HG02763 (cell line): ENCODE data around the gene SHF.
"Not testable (repeated sequence)": the region's sequence is repeated elsewhere in the genome, so short reads cannot be mapped to it uniquely, and the experiment has no call there.

Experiments used
- ATAC-seq: cut with Tn5 transposase; IDR thresholded peaks from one replicate; pipeline ENCODE4 v1.9.1; 2021; ENCODE audit warnings: mild to moderate bottlenecking, moderate library complexity; ENCODE audit not compliant: unreplicated experiment

The SHF gene

DNA sequence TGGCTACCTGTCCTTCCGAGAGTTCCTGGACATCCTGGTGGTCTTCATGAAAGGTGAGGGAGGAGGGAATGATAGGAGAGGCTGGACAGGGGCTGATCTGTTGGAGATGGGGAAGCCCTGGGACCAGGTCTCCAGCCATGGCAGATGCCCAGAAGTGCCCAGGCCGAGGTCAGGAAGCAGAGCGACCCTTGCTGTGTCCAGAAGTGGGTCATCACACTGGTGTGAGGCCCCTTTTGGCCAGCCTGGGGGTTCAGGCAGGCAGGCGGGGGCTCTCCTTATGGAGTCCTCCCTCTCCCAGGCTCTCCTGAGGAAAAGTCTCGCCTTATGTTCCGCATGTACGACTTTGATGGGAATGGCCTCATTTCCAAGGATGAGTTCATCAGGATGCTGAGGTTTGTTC is 40.2 kb downstream of the SHF start:
- ATAC-seq: no peak

DNA sequence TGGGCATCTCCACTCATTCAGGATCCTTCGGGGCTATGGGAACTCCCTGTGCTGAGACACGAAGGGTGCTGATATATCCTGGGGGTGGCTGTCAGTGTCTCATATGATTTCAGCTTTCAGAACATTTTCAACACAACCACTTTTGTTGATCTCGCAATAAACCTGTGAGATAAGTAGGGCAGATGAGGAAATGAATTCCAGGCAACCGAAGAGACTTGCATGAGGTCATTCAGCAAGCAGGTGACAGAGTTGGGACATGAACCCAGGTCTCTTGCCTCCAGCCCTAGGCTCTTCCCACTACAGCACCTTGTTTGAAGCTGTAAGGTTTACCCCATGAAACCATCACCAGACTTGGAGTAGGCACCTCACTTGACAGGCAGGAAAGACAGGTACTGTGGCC is 41.4 kb downstream of the SHF start:
- ATAC-seq: no peak

DNA sequence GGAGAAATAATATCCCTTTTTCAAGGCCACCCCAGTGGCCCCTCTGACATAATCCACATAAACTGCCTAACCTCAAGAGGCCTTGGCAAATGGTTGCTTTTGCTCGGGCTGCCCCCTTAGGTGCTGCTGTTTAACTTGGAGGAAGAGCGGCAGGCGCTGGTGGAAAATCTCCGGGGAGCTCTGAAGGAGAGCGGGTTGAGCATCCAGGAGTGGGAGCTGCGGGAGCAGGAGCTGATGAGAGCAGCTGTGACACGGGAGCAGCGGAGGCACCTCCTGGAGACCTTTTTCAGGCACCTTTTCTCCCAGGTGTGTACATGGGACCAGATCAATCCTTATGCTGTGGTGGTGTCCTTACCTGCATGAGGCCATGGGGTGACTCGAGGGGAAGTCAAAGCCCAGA is 43.0 kb downstream of the SHF start:
- ATAC-seq: no peak

DNA sequence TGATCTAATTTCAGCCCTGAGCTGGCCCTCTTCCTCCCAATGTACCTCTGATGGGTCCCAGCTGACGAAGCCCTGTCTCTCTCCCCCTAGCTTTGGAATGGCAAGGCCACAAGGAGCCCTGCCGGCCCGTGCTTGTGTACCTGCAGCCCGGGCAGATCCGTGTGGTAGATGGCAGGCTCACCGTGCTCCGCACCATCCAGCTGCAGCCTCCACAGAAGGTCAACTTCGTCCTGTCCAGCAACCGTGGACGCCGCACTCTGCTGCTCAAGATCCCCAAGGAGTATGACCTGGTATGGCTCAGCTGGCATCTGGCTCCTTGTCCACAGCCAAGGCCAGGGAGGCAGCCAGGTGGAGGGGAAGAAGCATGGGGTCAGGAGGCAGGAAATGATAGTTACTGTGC is 43.8 kb downstream of the SHF start:
- no peak for ATAC-seq

DNA sequence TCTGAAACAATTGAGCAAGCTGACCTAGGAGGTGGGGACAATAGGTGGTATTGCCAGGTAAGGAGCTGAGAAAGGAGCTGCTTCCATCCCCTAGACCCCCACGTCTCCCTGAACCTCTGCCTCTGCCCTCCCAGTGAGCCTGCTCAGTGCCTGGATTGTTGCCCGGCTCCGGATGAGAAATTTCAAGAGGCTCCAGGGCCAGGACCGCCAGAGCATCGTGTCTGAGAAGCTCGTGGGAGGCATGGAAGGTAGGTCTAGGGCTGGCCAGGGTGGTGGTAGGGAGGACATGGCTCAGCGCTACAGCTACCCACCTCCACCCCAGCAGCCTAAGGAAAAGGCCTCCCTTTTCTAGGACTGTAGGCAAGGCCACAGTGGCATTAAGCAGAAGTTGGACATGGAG is 44.7 kb downstream of the SHF start:
- ATAC-seq: no peak

DNA sequence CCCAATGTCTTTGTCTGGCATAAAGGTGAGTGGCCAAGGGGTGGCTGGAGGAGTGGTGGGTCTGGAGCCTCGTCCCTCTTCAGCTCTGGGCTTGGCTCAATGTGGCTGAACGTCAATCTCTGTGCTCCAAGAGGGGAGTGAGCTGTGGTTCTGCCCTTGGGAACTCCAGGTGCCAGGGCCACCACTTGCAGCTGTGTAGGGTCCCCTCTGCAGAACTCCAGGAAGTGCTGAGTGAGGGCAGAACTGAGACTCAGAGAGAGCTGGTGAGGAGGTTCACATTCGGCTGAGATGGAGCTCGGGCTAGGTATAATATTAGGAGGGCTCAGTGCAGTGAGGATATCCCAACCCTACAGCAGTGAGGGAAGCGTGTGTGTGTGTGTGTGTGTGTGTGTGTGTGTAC is 46.4 kb downstream of the SHF start:
- no peak for ATAC-seq

DNA sequence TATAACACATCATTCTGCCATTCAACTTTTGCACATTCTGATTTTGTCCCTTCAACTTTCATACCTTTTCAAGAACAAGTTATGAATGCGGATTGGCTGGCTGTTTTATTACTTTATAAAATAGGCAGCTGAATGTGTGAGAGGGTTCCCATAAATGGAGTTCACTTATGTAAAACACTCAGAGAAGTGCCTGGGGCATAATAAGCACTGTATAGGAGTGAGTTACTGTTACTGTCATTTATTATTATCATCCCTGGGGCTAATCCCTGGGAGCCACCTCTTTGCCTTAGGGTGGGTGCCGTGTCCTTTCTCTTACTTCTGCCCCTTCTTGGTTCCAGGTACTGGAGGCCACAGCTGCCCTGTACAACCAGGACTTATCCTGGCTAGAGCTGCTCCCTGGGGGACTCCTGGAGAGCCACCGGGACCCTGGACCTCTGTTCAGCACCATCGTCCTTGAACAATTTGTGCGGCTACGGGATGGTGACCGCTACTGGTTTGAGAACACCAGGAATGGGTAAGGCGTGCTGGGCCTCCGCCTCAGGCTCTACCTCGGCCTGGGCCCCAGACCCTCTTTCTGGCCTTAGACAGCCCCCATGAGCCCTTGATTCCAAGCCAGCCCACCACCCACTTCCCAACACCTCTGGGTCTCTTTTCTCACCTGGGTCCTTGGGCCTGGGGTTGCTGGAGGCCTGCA is 47.1 kb downstream of the SHF start:
- ATAC-seq: no peak

DNA sequence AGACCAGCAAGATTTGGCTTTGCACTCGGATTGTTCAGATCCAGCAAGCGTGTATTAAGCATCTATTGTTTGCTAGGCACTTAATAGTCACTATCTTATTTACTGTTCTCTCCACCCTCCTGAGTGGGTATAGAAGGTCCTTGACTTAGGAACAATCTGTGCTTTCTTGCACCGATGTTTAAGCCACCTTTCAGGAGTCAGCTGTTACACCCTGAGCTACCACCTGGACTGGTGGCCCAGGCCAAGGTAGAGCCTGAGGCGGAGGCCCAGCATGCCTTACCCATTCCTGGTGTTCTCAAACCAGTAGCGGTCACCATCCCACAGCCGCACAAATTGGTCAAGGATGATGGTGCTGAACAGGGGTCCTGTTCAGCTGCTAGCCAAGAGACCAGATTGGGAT is 48.0 kb downstream of the SHF start:
- no peak for ATAC-seq

DNA sequence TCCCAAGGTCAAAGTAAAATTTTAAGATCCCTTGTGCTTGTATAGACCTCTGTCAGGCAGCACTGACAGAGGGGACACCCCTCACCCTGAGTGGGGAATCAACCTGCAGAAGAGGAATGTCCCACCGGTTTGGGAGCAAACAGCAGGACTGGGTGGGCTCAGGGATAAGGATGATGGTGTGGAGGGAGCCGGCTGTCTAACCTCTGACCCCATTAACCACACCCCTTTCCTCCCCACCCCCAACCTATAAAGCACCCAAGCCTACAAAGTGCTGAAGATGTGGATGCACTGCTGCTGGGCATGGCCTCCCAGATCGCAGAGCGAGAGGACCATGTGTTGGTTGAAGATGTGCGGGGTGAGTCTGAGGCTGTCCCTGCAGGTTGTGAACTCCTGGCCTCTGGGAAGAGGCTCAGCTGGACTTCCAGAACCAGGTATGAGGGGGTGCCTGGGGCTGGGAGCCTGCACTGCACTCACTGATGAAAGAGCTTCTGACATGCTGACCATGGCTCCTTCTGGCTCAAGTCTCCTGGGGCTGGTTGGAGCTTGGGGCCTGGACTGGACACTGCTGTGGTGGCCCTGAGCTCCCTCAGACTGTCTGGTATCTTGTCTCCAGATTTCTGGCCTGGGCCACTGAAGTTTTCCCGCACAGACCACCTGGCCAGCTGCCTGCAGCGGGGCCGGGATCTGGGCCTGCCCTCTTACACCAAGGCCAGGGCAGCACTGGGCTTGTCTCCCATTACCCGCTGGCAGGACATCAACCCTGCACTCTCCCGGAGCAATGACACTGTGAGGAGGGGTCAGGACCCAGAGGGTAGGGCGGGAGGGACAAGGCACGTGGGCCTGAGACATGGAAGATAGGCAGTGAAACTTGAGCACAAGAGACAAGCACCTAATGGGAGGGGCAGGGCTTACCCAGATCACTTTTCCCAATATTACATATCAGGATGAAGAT is 48.7 kb downstream of the SHF start:
- ATAC-seq: no peak

DNA sequence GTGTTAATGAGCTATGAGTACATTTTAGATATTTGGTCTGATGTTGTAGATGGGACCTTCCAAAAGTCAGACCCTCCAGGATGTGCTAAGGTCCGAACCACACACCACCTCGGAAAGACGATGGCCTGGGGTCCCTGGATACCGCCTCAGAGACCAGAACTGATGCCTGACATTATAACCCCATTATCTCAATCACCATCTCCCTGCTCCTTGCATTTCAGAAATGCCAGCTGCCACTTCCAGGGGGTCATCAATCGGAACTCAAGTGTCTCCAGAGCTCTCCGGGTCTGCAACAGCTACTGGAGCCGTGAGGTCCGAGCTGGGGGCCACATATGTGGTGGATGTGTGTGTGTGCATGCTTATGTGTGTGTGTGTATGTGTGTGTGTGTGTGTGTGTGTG is 50.1 kb downstream of the SHF start:
- ATAC-seq: no peak

DNA sequence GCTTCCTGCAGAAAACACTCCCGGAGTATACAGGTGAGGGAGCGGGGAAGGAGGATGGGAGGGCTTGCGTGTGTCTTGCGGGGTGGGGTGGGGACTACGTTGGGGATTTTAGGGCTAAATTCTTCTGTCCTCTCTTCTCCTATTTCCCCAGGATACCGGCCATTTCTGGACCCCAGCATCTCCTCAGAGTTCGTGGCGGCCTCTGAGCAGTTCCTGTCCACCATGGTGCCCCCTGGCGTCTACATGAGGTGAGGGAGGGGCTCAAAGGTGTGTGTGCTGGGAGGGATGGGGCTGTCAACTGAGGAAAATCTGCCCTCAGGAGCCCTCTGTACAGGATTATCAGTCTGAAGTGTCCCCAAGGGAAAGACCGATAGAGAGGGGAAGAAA is 51.4 kb downstream of the SHF start:
- no peak for ATAC-seq

DNA sequence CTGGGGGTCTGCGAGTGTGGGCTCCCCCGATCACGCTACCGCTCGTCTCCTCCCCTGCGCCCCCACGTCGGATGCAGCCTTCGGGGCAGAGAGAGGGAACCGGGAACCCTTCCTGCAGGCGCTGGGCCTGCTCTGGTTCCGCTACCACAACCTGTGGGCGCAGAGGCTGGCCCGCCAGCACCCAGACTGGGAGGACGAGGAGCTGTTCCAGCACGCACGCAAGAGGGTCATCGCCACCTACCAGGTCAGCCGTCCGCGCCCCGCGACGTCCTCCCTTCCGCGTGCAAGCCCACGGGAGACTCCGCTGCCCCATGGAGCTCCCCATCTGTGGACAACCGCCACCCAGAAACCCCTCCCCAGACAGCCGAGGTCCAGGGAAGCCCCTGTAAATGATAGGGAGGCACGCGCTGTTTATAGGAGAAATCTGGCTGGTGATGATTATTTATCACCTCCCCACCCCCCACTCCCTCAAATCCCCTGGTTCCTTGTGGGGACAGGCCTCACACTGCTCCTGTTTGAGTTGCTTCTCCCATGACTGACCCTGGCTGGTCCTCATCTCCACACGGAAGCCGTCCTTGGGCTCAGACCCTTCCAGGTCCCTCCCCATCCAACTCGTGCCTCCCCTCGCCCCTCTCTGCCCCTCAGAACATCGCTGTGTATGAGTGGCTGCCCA is 51.9 kb downstream of the SHF start:
- ATAC-seq: not testable (repeated sequence)

DNA sequence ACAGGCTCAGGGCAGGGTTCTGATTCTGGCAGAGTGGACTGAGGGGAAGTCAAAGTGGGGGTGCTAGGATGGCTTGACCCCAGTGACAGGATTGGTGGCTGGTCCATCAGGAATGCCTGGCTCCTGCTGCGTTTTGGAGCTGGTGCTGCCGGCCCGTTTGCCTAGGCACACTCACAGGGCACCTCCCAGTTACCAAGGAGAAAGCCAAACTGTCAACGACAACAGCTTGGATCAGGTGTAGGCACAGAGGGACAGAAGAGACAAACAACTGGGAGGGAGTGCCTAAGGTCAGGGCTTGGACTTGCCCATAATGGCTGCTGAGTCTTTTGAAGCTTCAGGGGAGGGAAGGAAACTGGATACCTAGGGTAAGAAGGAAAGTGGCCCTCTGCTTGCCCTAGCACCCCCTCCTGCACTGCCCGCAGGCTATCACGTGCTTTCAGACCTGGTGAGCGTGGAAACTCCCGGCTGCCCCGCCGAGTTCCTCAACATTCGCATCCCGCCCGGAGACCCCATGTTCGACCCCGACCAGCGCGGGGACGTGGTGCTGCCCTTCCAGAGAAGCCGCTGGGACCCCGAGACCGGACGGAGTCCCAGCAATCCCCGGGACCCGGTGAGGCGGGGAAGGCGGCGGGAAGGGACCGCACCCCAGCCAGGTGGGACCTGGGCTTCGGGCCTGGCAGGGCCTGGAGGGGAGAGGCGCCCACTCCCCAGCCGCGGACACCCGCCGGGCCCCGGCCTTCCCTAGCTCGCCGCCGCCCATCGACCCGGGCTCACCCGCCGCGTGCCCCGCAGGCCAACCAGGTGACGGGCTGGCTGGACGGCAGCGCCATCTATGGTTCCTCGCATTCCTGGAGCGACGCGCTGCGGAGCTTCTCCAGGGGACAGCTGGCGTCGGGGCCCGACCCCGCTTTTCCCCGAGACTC is 52.8 kb downstream of the SHF start:
- ATAC-seq: no peak

DNA sequence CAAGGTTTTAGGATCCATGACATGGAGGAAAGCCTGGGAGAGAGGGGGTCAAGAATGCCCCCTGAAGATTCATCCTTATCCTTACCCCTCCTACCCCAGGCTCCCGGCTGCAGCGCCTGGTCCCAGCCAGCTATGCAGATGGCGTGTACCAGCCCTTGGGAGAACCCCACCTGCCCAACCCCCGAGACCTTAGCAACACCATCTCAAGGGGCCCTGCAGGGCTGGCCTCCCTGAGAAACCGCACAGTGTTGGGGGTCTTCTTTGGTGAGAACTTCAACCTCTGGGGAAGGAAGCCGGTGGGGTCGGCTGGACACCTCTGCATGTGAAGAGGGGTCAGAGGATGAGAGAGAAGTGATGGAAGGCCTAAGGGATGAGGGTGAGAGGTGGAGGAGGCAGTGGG is 53.7 kb downstream of the SHF start:
- no peak for ATAC-seq

DNA sequence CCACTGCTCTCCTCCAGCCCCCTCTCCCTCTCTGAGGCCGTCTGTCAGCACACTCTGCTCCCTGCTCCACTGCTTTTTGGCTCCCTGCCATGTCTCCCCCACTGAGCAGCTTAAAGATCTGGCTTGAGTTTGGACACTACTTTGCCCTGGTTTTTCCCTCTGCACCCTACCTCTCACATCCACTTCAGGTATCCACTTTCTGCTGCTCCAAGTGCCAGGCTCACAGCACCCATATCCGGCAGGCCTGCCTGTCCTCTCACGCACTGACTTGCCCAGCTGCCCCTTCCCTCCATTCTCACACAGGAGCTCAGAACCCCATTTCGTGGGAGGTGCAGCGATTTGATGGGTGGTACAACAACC is 54.2 kb downstream of the SHF start:
- no peak for ATAC-seq

DNA sequence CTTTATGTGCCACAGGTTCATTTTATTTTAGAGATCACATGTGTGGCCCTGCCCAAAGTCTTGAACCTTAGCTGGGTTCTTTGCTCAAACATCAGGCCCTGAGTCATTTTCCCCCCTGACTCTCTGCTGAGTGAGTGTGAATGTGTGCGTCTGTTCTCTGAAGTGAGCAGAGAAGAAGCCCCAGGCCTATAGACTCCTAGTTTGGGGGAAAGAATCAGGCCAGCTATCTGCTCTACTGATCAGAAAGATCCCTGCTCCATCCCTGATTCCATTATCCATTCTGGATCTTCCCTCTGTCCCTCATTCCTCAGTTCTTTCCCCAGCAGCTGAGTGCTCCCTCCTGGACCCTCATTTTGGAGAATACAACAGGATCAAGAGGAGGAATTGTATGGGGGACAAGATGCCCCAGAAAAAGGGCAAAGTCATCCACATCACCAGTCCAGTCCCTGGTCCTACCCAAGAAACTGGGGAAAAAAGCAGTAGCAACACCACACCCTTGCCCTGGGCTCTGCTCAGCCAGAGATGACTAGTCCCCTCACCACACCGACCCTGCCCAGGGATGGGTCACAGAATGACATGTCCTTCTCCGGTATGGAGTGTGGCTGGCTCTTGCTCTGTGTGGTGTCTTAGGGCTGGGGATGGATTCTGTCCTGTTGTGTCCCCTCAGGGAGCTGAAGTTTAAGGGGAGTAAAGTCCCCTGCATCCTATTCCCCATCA is 54.8 kb downstream of the SHF start:
- no peak for ATAC-seq

DNA sequence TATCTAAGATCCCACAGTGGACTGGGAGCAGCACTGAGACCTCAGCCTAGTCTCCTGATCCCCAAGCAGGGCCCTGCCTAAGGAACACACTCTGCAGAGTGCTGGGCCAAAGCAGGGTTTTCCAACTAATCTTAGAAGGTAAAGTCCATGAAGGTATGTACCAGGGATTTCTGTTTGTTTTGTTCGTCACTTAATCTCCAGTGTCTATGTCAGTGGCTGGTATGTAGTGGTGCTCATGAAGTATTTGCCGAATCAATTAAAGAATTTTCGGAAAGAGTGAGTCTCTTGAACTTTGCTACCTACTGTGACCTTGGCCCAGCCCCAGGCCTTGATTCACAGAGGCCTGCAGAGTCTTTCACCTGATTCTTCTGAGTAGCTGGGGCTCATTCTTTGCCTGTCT is 56.3 kb downstream of the SHF start:
- no peak for ATAC-seq

DNA sequence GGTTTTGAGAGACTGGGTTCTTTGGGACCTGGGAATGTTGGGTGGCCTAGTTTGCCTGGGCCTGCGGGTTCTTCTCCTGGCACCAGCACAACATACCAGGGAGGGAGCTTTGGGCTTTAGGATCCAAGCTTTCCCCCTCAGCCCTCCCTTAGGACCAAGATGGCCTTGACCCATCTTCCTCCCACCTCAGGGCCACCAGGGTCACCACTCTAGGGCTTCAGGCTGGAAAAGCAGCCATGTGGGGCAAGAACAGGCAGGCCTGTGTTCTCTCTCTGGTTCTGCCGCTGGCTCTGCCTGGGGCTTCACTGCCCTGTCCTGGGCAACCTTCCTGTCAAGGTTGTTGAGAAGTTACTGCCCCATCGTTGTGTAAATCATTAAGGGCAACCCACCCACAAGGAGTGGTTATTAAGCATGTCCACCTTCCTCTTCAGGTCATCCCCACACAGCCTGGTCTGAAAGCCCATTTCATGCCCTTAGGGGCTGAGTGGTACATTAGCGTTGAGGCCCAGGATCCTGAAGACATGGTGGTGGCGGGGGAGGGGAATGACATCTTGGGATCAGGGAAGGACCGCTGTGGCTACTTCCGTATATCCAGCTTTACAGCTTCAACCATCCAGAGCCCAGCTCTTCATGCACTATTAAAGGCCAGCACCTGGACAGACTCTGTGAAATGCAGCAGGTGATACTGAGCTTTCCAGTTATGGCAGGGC is 57.3 kb downstream of the SHF start:
- no peak for ATAC-seq

DNA sequence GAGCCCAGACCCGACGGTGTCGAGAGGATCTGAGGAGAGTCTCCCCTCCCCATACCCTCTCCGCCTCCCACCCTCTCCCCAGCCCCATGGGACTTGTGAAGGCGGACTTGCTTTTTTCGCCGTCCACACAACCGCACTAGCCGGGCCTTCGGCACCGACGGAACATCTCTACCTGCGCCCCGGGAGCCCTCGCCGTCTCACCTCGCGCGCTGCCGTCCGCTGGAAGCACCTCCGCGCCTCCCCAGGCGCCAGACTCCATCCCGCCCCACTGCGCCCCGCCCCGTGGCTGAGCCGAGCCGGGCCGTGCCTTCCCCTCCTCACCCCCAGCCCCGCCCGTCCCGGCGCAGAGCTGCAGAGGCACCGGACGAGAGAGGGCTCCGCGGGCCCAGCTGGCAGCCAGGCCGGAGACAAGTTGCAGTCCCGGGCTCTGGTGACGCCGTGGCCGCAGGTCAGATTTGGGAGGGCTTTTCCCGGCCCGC is 58.1 kb downstream of the SHF start, which contains the start of the genes DUOX1 and DUOXA1:
Gene DUOX1 (plus strand): TSS at position 344 of the 479 bp plus-strand sequence. CDS start 1,973 bp downstream, outside the sequence.
Gene DUOXA1 (minus strand): TSS at position 229 of the 479 bp plus-strand sequence. CDS start 6,865 bp downstream, outside the sequence.
- no peak for ATAC-seq
